ENCODE results near the gene USP49.

- no peak for TF ChIP-seq CTCF (IDR thresholded peaks at IDR 0.05)
- TF ChIP-seq FOXM1 (IDR thresholded peaks at IDR 0.05; ENCODE audit: low read depth): no peak
- TF ChIP-seq RFX5 (IDR thresholded peaks at IDR 0.05; ENCODE audit: low read length): no peak
- no peak for TF ChIP-seq EZH2phosphoT487 (IDR thresholded peaks at IDR 0.05; ENCODE audit: borderline replicate concordance, low read depth)
- TF ChIP-seq EP300 (IDR thresholded peaks at IDR 0.05; ENCODE audit: borderline replicate concordance in 1 of 2, low read depth in 1 of 2, low read length in 1 of 2): no peak
These were observed 150.9 kb downstream of the USP49 start for GRCh38 chr6:41744236-41744787.
